Islet of Langerhans (tissue), 1 donor: Measurements from ENCODE around the gene SLC25A42.
A peak's percentile ranks its signal among the peaks of the same experiment; 100 is the strongest.
"Not testable (repeated sequence)": the region's sequence is repeated elsewhere in the genome, so short reads cannot be mapped to it uniquely, and the experiment has no call there.

Experiments used
- FAIRE-seq: peaks from one replicate; lab custom pipeline; 2011; peaks lifted over from hg19 to GRCh38; lab: Jason Lieb, UNC

Gene SLC25A42, protein sequence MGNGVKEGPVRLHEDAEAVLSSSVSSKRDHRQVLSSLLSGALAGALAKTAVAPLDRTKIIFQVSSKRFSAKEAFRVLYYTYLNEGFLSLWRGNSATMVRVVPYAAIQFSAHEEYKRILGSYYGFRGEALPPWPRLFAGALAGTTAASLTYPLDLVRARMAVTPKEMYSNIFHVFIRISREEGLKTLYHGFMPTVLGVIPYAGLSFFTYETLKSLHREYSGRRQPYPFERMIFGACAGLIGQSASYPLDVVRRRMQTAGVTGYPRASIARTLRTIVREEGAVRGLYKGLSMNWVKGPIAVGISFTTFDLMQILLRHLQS

DNA sequence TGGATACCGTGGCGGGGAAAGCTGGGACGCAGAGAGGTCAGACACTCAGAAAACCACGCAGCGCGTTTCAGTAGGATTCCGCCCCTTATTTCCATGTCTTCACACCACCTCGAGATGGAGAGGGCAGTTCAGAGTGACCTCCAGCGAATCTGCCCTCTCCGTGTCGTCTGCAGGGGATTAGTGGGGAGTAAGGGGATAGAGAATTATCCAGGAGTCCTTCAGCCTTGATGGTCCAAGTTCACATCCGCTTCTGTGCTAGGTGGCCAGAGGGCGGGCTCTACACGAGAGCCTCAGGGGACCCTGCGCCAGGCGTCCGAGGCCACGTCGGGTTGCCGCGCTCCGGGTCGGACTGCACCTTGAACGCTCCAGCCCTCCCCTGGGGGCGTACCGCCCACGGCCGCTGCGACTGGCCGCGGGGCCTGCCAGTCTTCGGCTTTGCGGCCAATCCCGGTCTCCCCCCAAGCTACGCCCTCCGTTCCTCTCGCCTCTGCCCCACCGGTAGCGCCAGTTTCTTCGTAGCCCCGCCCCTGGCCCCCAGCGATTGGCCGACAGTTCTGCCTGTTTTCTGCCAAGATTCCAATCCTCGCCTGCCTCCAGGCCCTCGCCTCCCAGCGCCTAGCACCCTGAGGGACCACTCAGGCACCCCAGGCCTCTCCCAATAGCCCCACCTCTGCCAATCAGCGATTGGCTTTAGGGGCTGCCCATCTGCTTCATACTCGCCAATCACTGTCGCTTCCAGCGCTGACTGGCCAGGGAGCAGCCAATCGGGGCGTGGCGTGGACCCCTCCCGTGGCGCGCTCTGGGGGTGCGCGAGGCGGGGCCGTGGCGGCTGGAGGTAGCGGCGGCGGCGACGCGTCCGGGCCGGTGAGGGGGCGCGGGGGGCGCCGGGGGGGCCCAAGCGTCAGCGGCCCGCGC lies at the start of gene SLC25A42:
TSS of gene SLC25A42 (plus strand) at position 812 of the 915 bp plus-strand sequence. CDS start 32,131 bp downstream, outside the sequence.
- peak; percentile 91 for FAIRE-seq

DNA sequence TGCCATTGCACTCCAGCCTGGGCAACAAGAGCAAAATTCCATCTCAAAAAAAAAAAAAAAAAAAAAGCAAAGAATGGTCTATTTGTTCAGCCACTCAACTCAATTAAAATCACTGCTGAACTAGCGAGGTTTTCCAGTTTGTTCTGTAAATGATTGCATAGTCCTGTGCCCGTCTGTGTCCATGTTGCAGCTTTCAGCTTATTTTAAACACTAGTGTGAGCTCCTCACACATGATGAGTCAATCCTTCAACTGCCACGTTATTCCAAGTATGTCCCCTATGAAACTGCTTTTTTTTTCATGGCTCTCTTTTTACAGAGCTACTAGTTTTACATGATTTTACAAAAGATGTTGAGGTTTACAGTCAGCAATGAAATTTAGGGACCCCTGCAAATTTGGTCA lies 42.7 kb upstream of the SLC25A42 start:
- no peak for FAIRE-seq

DNA sequence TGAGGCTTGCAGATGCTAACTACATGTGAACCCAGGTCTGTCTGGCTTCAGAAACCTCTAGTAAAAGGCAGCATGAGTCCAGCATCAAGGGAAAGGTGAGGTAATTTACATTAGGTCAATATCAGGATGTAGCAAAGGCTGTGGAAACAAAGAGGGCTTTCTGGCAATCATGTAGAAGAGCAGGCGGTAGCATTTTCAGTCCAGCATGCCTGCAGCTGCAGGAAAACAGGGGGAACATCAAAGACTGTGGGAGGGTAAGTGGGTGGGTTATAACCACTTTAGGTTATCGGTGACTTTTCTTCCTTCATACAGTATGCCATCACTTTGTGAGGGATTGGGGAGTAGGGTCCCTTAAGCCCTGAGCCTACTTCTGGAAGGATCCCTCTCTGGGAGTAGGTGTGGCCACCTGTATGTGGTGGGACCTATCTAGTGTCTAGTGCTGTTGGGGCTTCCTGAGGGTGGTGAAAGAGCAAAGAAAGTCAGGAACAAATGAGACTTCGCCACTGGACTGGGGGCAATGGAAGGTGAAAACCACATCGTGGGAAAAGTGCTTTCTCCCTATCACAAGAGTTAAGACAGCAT lies 41.3 kb upstream of the SLC25A42 start:
- FAIRE-seq: no peak

DNA sequence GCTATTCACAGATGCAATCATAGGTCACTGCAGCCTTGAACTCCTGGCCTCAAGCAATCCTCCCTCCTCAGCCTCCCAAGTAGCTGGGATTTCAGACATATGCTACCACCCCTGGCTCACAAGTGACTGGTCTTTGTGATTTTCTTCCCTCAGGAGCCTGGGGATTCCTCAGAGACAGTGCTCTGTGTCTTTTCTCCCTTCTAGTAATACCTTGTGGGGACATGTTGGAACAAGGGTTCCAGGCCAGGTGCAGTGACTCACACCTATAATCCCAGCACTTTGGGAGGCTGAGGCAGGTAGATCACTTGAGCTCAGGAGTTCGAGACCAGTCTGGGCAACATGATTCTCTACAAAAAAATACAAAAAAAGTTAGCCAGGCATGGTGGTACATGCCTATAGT lies 40.4 kb upstream of the SLC25A42 start:
- FAIRE-seq: not testable (repeated sequence)

DNA sequence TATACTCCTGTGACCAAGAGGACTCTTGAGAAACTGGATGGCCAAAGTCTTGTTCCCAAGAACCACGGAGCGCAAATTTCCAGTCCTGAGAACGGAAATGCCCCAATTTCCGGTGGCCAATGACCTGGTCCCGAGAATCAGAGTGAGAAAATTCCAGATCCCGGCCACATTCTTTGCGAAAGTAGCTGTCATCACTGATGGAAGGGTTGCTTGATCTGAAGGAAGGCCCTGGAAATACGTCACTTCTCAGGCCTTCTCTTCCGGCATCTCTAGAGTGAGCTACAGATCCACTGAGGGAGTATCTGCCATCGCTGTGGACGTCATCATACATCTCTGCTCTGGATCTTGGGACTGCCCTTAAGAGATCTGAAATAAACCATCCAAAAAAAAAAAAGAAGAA lies 37.9 kb upstream of the SLC25A42 start:
- no peak for FAIRE-seq

DNA sequence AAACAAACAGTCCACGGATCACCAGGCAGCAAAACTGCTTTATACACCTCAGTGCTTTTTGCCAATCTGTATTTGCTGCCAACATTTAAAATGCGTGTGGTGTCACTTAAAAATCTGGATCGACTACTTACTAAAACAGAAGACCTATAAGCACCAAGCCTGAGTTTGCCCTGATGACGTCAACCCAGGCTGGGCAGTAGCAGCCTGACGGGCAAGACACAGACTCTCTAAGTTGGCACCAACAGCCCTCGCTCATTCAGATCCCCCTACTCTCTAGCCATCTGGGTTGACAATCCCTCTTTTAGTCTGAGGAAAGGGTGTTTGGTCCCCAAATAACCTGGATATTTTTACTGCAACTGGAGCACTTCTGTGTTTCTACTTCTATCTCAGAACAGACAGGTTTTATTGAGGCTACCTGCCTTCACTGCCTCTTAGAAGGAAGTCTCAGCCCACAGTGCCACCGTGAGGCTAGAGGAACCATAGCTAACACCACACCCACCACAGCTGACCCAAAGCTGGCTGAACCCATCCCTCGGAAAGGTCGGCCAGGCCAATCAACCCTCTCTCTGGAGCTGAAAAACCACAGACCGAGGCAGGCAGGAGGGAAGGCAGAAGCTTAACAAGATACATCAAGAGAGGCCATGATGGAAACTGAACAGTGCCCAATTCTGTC lies 37.4 kb upstream of the SLC25A42 start:
- FAIRE-seq: peak; percentile 53

DNA sequence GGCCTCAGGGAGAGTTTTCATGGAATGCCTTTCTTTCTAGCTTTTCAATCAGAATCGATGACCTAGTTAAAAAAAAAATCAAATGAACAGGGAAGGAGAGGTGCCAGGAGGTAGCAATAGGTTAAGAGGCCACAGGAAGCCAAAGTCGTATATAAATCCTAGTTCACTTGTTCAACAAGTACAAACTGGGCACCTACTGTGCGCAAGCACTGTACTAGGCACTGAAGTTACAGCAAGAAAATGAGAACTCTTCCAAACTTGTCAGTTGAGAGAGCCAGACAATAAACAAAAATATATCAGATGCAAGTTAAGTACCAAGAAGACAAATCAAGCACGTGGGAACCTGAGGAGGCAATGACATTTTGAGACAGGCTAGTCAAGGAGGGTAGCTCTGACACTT lies 36.6 kb upstream of the SLC25A42 start:
- no peak for FAIRE-seq

DNA sequence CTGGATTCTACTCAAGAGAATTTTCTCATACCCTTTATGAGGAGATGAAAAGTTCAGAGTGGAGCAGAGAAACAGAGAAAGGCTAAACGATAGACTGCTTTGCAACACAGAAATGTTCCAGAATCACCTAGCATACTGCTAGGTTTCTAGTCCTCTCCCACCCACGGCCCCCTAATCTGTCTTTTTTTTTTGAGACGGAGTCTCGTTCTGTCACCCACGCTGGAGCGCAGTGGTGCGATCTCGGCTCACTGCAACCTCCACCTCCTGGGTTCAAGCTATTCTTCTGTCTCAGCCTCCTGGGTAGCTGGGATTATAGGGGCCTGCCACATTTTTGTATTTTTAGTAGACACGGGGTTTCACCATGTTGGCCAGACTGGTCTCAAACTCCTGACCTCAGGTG lies 35.3 kb upstream of the SLC25A42 start:
- FAIRE-seq: no peak

DNA sequence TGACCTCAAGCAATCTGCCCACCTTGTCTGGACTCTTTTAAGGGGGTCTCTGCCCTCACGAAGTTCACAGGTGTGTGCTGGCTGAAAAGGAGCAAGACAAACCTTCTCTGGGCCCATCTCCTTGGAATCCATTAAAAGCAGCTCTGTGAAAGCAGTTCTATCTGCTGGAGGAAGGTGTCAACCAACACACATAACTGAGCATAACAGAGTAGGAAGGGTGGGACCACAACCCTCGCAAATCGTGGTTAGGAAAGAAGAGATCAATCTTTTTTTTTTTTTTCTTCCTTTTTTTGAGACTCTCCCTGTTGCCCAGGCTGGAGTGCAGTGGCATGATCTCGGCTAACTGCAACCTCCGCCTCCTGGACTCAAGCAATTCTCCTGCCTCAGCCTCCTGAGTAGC lies 31.9 kb upstream of the SLC25A42 start:
- no peak for FAIRE-seq

DNA sequence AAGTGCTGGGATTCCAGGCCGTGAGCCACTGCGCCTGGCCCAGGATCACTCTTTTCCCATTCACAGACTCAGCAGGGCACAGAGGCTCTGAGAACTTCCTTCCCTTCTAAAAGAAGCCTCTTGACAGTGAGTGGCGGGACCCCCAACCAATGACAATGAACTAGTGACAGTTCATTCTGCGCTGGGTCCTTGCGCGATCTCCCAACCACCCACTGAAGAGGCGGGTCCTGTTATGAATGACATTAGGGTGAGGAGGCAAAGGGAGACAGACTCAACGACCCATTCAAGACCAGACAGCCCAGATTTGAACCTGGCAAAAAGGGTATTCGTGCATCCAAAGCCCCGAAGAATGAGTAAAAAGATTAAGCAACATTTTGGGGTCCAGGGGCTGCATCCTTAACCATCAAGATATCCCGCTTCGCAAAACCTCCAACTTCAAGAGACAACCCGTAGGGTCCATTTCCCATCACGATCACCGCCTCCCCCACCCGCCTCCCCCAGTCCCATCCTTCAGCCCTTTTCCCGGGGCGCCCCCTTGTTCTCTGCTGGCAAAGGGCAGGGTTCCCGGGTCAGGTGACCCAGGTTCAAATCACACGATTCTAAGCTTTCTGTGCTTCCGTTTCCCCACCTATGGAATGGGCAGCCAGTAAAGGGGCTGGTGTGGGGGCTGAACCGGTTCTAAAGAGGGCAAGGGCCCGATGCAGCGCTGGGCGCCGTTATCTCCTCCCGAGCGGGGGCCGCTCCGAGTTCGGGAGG lies 31.2 kb upstream of the SLC25A42 start:
- FAIRE-seq: no peak

DNA sequence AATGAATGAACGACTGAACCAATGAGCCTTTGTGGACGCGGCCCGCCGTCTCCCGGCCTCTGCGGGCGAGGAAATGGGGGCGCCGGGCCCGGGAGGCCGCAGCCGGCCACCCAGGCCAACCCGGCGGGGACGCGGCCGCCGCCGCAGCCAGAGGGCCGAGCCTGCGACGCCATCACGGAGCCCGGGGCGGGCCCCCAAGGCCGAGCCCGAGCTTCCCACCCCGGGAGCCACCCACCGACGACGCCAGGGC lies 30.7 kb upstream of the SLC25A42 start:
- no peak for FAIRE-seq

DNA sequence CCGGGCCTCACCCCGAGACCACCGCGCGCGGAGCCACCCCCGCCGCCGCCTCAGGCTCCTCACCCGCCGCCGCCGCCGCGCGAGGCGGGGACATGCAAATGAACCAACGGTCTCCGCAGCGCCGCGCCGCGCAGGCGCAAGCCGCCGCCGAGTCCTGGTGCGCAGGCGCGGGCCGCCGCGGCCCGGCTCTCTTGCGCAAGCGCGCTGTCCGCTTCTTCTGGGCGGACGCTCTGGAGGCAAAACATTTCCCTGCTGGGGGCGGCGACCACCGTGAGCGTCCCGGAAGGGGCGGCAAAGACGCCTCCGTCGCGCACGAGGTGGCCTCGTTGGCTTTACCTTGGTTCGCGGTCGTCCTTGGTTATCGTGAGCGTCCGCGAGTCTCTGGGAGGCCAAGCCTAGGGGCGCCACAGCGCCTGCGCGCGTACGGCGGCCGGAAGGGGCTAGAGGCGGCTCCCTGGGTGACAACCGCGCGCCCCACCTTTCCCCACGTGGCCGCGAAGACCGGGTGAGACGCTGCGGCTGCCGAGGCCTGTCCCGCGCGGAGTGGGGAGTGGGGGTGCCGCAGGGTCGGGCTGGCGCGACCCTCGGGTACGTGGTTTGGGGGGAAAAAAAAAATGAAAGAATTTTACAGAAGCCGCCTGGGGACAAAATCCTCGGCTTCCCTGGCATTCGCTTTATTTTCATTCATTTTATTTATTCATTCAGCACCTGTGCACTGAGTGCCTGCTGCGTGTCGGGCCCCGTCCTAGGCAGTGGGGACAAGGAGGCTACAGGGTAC lies 30.2 kb upstream of the SLC25A42 start, which contains the start of the genes ARMC6 and SUGP2:
TSS of gene ARMC6 (plus strand) at position 178 of the 778 bp plus-strand sequence. CDS start 607 bp downstream, outside the sequence.
TSS of gene SUGP2 (minus strand) at position 92 of the 778 bp plus-strand sequence. CDS start 2,446 bp downstream, outside the sequence.
- no peak for FAIRE-seq

DNA sequence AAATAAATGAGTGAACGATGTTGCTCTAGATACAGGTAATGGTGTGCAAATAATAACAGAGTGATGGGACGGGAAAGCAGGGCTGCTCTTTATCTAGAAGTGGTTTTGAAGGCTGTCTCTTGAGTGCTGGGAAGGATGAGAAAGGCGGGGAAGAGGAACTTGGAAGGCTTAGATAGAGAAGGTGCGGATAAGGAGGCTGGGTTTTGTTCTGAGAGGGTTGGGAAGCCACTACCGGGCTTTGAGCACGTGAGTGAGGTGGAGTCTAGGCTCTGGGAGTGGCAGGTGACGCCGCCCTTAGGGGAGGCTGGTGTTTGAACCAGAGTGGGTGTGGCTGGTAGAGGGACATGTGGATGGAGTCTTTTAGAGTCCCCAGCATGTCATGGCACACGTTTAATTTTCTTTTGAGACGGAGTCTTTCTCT lies 29.6 kb upstream of the SLC25A42 start:
- no peak for FAIRE-seq

DNA sequence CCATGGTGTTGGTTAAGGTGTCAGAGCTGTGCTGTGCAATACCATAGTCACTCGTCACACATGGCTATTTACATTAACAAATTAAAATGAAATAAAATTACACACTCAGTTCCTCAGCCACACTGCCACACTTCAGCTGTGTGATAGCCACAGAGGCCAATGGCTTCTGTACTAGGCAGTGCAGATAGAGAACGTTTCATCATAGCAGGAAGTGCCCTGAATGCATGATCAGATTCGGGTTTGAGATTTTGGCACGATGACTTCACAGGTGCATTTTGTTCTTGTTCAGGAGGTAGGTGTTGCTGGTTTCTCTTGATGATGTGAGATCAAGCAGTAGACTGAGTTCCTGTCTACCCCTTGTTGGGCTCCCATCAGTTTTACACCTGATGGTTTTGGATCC lies 23.9 kb upstream of the SLC25A42 start:
- FAIRE-seq: no peak

DNA sequence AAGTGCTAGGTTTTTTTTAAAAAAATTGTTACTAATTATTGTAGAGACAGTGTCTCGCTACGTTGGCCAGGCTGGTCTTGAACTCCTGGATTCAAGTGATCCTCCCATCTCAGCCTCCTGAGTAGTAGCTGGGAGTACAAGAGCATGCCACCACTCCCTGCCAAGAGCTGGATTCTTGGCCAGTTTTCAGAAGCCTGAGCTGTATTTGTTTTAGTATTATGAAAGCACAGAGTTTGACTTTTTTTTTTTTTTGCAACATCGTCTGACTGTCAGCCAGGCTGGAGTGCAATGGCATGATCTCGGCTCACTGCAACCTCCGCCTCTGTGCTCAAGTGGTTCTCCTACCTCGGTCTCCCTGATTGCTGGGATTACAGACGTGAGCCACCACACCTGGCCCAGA lies 23.4 kb upstream of the SLC25A42 start:
- FAIRE-seq: no peak

DNA sequence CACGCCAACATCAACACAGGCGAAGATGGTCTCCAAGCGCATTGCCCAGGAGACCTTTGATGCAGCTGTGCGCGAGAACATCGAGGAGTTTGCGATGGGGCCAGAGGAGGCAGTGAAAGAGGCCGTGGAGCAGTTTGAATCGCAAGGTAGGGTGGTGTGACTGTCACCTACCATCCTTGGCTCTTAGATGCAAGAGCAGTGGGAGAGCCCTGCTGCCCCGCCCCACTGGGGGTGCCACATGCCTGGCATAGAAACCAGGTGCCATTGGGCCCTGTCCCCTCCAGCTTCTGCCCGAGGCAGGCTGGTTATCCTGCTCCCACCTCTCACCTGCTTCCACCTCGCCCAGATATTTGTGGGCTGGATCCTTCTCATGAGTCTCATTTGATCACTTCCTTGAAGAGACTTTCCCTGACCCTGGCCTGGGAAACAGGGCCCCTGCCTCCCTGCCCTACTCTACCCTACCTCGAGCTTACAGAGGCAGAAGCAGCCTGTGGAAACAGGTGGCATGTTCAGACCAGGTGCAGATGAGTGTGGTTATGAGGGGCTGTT lies 21.0 kb upstream of the SLC25A42 start:
- no peak for FAIRE-seq

DNA sequence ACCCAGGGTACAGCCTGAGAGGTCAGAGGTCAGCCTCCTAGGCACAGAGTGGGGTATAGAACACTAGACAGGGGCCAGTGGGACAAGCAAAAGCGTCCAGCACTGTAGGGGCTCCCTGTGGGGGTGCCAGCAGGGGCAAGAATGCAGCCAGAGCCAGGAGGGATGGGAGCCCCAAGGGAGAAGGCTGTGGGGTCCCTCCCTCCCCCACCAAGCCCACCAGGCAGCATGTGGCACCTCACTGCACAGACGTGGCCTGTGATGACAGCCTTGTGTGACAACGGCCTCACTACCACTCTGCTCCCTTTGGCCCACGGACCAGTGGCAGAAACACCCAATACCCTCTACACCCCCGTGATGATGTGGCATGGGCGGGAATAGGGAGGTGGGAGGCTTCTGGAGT lies 20.3 kb upstream of the SLC25A42 start:
- no peak for FAIRE-seq

DNA sequence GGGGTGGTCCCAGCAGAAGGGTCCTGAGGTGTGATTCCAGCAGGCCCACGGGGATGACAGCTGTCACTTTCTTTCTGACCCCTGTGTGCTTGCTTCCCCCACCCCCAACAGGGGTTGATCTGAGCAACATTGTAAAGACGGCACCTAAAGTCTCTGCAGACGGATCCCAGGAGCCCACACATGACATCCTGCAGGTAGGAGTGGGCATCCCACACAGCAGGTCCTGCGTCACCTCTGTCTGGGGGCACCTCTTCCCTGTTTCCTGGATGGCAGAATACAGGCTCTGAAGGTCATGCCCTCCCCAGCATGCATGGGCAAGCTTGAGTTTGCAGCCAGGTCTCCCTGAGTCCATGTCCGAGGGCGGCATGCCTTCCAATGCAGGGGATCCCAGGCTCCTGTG lies 19.9 kb upstream of the SLC25A42 start:
- no peak for FAIRE-seq

DNA sequence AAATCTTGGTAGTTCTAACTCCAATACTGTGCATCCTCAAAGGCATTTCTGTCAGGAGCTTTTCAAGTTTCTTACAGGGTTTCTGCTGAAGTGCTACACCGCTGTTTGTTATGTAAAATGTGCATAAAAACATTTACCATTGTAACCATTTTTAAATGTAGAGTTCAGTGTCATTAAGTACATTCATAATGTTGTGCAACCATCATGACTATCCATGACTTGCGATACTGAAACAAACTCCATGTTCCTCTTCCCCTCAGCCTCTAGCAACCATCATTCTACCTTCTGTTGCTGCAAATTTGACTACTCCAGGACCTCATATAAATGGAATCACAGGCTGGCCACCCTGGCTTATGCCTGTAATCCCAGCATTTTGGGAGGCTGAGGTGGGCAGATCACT lies 14.4 kb upstream of the SLC25A42 start:
- no peak for FAIRE-seq

DNA sequence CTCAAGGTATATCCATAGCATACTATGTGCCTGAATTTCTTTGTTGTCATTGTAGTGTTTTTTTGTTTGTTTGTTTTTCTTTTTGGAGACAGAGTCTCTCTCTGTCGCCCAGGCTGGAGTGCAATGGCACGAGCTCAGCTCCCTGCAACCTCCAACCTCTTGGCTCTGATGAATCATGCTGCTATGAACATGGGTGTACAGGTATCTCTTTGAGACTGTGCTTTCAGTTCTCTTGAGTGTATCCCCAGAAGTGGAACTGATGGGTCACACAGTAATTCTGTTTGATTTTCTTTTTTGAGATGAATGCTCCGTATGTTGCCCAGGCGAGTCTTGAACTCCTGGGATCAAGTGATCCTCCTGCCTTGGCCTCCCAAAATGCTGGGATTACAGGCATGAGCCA lies 13.7 kb upstream of the SLC25A42 start:
- no peak for FAIRE-seq

DNA sequence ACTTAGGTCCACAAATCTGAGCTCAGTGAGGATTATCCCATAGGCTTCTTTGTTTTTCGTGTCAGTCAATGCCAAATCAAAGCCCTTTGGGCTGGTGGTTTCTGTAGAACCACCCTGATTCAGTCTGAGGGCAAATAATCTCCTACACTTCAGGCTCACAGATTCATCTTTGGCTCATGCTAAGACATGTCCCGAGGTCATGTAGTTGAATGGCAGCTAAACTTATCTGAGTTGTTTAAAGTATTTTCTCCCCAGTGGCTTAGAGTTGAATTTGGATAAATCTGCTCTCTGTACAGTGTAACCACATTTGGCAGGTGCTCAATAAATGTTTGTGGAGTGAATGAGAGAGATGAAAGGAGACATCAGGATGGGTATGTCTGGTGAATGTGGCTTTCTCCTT lies 13.1 kb upstream of the SLC25A42 start:
- FAIRE-seq: no peak
